Posterior cingulate gyrus (tissue), 11 donors: ENCODE data around the gene GJD2.

Experiments used
- DNase-seq, 10 donors: peaks; one replicate each; pipeline versions ENCODE4 v3.0.0 to v3.0.0-alpha.2; 2020 to 2021; ENCODE audit warnings: mixed read lengths in 3 of 10
- intact Hi-C: fragments of 100-400 bp; cut with DNase I; formaldehyde crosslinking; loops from one replicate; pipeline ENCODE4 v1.15.1; 2023

GJD2 gene

DNA sequence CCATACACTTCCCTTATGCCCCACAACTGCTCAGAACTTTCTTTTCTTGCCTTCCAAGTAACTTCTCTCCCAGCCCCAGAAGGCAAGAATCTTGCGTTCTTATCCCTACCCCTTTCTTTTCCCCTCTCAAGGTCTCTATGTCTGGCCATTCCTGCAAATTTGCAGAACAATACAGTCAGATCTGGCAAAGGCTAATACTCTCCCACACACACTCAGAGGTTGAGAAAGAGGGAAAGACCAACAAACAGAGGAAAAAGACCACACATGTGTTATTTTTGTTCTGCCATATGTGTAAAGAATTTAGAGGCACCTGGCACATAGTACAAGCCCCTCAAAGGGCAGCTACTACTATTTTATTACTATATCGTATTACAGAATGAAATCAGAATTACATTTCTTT is 25.7 kb downstream of the GJD2 start:
- intact Hi-C loops: no loop called here
- DNase-seq: no peak

- intact Hi-C loops: no loop called here
- DNase-seq: no peak
Measured at GRCh38 chr15:34726406-34727100, 28.2 kb downstream of the GJD2 start.

- intact Hi-C loops: no loop called here
Measured at GRCh38 chr15:34725556-34725955, 29.2 kb downstream of the GJD2 start.

DNA sequence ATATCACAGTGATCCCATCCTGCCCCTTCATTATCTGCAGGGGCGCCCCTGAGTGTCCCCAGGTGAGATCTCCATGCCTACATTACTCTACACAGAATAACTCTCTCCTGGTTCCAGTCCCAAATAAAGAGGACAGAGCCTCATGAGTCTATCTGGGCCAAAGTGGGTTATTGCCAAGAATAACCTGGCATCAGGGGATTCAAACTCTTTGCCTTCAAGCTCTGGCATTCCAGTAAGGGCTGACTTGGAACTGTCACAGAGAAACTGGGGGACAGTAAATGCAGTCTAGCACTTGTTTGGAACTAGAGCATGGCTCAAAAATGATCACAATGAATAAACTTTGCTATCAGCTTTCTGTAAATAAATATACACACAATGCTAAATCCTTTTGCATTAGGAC is 30.3 kb downstream of the GJD2 start:
- no peak for DNase-seq
- intact Hi-C loops: no loop called here

More at GRCh38 chr15:34725556-34725955, 29.2 kb downstream of the GJD2 start:
- no peak for DNase-seq

GRCh38 chr15:34722439-34722836 is 32.4 kb downstream of the GJD2 start:
- DNase-seq: peak in 2 of 10 donors; percentile 9 to 28
- intact Hi-C loops: no loop called here

GRCh38 chr15:34721802-34722438 is 32.9 kb downstream of the GJD2 start:
- intact Hi-C loops: no loop called here

GRCh38 chr15:34721157-34721801 is 33.5 kb downstream of the GJD2 start:
- intact Hi-C loops: no loop called here
- no peak for DNase-seq

More at GRCh38 chr15:34721802-34722438, 32.9 kb downstream of the GJD2 start:
- DNase-seq: peak; percentile 45 to 93 (median 58)

DNA sequence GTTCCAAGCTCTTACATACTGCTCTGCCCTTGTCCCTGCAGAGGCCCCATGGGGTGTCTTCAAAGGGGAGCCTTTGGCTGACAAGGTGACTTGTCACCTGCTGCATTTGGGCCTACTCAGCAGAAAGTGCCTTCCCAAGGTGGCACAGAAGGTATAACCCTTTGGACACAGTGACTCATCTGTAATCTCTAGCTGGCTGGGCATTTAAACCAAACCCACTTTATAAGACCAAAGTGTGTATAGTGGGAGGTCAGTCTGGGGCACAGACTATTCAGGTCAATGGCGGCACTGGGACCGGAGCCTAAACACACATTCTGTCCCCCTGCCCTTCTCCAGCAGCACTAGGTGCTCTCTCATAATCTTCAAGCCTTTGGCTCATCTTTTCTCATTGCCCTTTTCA is 35.1 kb downstream of the GJD2 start:
- no peak for DNase-seq
- intact Hi-C loops: no loop called here

DNA sequence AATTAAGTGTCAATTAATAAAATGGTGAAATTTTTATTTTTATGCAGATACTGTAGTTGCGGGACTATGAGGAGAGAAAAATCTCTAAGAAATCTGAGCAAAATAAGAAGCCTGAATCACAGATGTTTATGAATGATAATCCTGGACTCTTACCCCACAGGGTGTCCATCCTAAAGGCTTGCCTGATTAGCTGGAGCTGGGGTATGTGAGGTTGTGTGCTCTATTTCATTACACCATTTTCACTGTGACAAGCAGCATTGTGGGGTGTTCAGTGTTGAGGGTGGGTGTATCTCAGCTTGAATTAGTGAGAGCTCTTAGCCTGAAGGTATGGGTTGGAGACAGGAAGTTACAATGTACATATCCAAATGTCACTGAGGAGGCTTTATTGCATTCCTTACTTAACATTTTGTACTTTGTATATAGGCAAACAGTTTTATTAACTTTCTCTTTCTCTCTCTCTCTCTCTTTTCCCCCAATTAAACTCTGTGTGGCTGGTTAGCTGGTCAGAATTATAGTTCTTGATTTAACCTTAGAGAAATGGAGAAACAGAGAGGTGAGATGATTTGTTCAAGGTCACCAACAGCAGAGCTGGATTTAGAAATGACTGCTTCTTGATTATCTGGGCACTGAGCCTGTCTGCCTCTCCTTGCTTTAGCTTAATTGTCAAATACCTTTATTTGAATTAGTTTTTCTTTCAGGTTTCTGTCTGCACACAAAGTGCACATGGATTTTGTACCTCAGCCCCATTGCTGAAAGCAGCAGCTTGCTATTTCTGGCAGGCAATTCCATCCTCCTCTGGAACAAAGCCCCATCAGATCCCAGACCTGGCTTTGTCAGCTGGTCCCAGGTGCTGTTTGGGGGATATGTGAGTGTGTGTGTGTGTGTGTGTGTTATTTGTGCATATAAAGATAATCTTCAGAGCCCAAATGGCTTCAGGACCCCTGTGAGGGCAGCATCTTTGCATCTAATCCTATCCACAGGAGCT is 35.8 kb downstream of the GJD2 start:
- no peak for DNase-seq
- intact Hi-C loops: no loop called here

GRCh38 chr15:34717729-34718128 is 37.1 kb downstream of the GJD2 start:
- no peak for DNase-seq
- intact Hi-C loops: no loop called here

GRCh38 chr15:34716111-34716510 is 38.7 kb downstream of the GJD2 start:
- intact Hi-C loops: no loop called here
- DNase-seq: no peak

DNA sequence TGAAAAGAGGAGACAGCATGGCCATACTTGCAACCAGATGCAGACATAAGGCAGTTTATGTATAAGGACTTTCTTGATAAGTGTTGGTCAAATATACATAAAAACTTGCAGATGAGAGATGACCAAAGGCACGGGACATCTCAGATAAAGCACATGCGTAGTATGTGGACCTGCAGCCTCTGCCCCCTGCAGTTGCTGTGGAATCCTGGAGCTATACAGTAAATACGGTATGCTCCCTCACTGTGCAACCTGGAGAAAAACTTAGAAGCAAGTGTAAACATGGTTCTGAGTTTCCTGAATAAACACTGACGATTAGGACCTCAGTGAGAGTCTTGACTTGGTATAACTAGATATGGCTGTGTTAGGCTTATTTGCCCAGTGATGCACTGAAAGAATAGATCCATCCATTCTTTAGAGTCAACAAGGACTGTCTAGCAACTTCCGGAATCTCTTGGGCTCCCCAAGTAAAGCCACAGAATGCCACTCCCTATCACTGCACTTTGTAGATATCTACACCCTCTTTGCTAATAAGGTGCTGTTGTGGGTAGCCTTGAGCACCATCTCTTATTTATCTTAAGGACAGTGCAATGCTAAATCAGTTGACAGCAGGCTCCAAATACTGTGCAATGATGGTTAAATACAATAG is 40.2 kb downstream of the GJD2 start:
- no peak for DNase-seq

DNA sequence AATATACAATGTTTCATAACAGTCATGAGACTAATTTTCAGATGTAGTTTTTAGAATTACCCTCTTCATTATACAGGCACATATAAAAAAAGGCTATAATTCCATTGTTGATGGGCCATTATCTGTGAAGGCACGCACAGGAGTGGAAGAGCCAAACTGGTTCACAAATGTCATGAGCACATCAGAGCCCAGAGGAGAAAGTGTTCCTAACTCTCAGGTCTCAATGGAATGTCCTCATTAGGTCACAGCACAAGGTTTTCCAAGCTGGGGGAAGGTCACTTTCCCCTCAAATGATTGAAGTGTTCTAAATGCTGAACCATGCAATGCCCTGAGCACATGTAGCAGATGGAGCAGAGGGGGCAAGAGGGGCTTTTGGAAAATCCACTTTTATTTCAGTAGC is 41.2 kb downstream of the GJD2 start:
- intact Hi-C loops: no loop called here
- DNase-seq: no peak

More for the DNA sequence above, 40.2 kb downstream of the GJD2 start:
- intact Hi-C loops: no loop called here

DNA sequence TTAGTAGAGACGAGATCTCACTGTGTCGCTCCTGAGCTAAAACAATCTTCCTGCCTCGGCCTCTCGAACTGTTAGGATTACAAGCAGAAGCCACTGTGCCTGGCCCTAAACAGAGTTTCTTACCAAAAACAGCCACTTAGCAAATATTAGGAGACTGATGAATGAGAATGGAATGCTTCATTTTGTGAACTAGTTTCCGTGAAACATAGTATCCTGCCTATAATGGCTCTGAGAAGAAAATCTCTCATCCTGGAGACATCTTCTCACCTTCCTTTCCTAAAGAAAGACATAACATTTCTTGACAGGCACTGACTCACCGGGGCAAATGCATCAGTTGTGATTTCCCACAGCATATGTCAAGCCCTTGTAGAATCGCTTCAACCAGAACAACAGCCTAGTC is 44.9 kb downstream of the GJD2 start:
- DNase-seq: no peak
- intact Hi-C loops: no loop called here

DNA sequence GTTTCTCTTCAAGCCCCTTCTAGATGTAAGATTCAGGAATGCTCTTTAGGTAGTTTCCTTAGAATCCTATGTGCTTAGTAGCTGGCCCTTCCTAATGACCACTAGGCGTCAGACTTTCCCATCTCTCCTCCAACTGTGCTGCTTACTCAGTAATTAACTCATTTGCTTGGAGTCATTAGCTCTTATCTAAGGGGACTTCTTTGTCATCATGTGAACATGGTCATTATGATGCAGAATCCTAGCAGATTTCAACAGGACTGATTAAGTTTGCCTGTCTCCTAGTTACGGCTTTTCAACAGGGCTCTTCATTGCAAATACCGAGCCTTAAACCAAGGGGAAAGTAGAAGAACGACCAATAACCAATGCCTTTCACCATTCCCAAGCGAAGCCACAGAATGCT is 46.4 kb downstream of the GJD2 start:
- intact Hi-C loops: no loop called here
- DNase-seq: peak in 1 of 10 donors; percentile 46

- intact Hi-C loops: no loop called here
- peak in 2 of 10 donors; percentile 8 to 50 for DNase-seq
Measured at GRCh38 chr15:34701536-34701935, 53.3 kb downstream of the GJD2 start.
